Amygdala (tissue), 56 donors: ENCODE results near the gene ENO3.

Source experiments
- DNase-seq, 56 donors: peaks; one replicate each; lab custom pipeline; 2025; lab: John Stamatoyannopoulos, UW

Gene ENO3

GRCh38 chr17:4935650-4936049 lies 15.3 kb upstream of the ENO3 start:
- DNase-seq: no peak

- DNase-seq: no peak
These were observed 14.5 kb upstream of the ENO3 start for GRCh38 chr17:4936436-4936835.

GRCh38 chr17:4937553-4937952 lies 13.4 kb upstream of the ENO3 start:
- DNase-seq: no peak

- no peak for DNase-seq
These were observed 12.8 kb upstream of the ENO3 start for GRCh38 chr17:4938069-4938491.

GRCh38 chr17:4938688-4939545 lies 12.0 kb upstream of the ENO3 start:
- no peak for DNase-seq

GRCh38 chr17:4939546-4939795 lies 11.4 kb upstream of the ENO3 start:
- no peak for DNase-seq

- DNase-seq: peak; percentile 83 to 99 (median 95)
These were observed 10.9 kb upstream of the ENO3 start, which contains the start of the genes RNF167 and SLC25A11 for GRCh38 chr17:4939796-4940554. RNF167 (plus strand) TSS chr17:4940268; CDS start chr17:4940910, 642 bp downstream. SLC25A11 (minus strand) TSS chr17:4940046; CDS start chr17:4939910, 136 bp downstream.

- DNase-seq: peak in 1 of 56 donors; percentile 48
These were observed 10.2 kb upstream of the ENO3 start for GRCh38 chr17:4940555-4941318.

- no peak for DNase-seq
These were observed 9.7 kb upstream of the ENO3 start for GRCh38 chr17:4941319-4941610.

- DNase-seq: no peak
These were observed 8.0 kb upstream of the ENO3 start for GRCh38 chr17:4942760-4943508.

GRCh38 chr17:4944163-4944553 lies 6.8 kb upstream of the ENO3 start:
- no peak for DNase-seq

- DNase-seq: no peak
These were observed 6.3 kb upstream of the ENO3 start for GRCh38 chr17:4944554-4945175.

- DNase-seq: peak in 18 of 56 donors; percentile 1 to 57 (median 21)
These were observed 5.6 kb upstream of the ENO3 start for GRCh38 chr17:4945176-4945943.

GRCh38 chr17:4945944-4946280 lies 5.0 kb upstream of the ENO3 start:
- no peak for DNase-seq

- no peak for DNase-seq
These were observed 4.5 kb upstream of the ENO3 start for GRCh38 chr17:4946312-4946976.

- peak in 1 of 56 donors; percentile 8 for DNase-seq
These were observed 3.9 kb upstream of the ENO3 start for GRCh38 chr17:4947010-4947410.

GRCh38 chr17:4947411-4948165 lies 3.3 kb upstream of the ENO3 start:
- DNase-seq: peak in 23 of 56 donors; percentile 19 to 67 (median 41)
